HL-60 (cell line): Measurements from ENCODE around the gene DEF6.
"Not testable (repeated sequence)": the region's sequence is repeated elsewhere in the genome, so short reads cannot be mapped to it uniquely, and the experiment has no call there.

Source experiments
- GABPA ChIP-seq: IDR thresholded peaks from 2 replicates; pipeline ENCODE4 v1.6.1; 2012; ENCODE audit warnings: low read depth
- TF ChIP-seq, protein P1 (sequence below): IDR thresholded peaks from one replicate; pipeline ENCODE4 v1.5.1; 2011; ENCODE audit warnings: low read length, control low read depth, inconsistent platforms; ENCODE audit not compliant: insufficient read depth
- TF ChIP-seq, protein P2 (sequence below): IDR thresholded peaks from 2 replicates; pipeline ENCODE4 v1.6.1; 2012; ENCODE audit warnings: low read depth; ENCODE audit not compliant: insufficient replicate concordance

DNA sequence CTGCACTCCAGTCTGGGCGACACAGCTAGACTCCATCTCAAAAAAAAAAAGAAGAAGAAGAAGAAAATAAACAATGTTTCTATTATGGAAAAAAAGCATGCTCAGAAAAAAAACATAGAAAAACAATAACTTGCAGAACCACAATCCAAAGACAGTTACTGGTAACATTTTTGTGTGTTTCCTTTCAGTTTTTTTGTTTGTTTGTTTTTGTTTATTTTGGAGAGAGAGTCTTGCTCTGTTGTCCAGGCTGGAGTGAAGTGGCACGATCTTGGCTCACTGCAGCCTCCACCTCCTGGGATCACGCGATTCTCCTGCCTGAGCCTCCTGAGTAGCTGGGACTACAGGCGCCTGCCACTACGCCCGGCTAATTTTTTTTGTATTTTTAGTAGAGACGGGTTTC is 31.3 kb downstream of the DEF6 start:
- TF ChIP-seq, protein P1, sequence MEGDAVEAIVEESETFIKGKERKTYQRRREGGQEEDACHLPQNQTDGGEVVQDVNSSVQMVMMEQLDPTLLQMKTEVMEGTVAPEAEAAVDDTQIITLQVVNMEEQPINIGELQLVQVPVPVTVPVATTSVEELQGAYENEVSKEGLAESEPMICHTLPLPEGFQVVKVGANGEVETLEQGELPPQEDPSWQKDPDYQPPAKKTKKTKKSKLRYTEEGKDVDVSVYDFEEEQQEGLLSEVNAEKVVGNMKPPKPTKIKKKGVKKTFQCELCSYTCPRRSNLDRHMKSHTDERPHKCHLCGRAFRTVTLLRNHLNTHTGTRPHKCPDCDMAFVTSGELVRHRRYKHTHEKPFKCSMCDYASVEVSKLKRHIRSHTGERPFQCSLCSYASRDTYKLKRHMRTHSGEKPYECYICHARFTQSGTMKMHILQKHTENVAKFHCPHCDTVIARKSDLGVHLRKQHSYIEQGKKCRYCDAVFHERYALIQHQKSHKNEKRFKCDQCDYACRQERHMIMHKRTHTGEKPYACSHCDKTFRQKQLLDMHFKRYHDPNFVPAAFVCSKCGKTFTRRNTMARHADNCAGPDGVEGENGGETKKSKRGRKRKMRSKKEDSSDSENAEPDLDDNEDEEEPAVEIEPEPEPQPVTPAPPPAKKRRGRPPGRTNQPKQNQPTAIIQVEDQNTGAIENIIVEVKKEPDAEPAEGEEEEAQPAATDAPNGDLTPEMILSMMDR = not testable (repeated sequence)
- TF ChIP-seq, protein P2, sequence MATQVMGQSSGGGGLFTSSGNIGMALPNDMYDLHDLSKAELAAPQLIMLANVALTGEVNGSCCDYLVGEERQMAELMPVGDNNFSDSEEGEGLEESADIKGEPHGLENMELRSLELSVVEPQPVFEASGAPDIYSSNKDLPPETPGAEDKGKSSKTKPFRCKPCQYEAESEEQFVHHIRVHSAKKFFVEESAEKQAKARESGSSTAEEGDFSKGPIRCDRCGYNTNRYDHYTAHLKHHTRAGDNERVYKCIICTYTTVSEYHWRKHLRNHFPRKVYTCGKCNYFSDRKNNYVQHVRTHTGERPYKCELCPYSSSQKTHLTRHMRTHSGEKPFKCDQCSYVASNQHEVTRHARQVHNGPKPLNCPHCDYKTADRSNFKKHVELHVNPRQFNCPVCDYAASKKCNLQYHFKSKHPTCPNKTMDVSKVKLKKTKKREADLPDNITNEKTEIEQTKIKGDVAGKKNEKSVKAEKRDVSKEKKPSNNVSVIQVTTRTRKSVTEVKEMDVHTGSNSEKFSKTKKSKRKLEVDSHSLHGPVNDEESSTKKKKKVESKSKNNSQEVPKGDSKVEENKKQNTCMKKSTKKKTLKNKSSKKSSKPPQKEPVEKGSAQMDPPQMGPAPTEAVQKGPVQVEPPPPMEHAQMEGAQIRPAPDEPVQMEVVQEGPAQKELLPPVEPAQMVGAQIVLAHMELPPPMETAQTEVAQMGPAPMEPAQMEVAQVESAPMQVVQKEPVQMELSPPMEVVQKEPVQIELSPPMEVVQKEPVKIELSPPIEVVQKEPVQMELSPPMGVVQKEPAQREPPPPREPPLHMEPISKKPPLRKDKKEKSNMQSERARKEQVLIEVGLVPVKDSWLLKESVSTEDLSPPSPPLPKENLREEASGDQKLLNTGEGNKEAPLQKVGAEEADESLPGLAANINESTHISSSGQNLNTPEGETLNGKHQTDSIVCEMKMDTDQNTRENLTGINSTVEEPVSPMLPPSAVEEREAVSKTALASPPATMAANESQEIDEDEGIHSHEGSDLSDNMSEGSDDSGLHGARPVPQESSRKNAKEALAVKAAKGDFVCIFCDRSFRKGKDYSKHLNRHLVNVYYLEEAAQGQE = not testable (repeated sequence)
- not testable (repeated sequence) for TF ChIP-seq GABPA
